HepG2 (cell line): ENCODE results near the gene TMEM107. TPM values are rescaled to one million over a fixed set of nuclear protein-coding genes. Genes with fewer than 3 reads are reported as not detected.

ENCODE experiments used
- ARNTL ChIP-seq: sonication (generic); formaldehyde crosslinking; IDR thresholded peaks from 2 replicates; pipeline ENCODE4 v1.4.0; 2020; ENCODE audit warnings: mild to moderate bottlenecking, missing genetic modification reagents
- ATM ChIP-seq: fragments of 450-650 bp; IDR thresholded peaks from 2 replicates; pipeline ENCODE4 v1.7.1; 2017; ENCODE audit warnings: mild to moderate bottlenecking, borderline replicate concordance
- FOXA1 ChIP-seq, 2 experiments: fragments of 450-650 bp in 1 of 2; sonication (generic) in 1 of 2; formaldehyde crosslinking in 1 of 2; IDR thresholded peaks; 2 replicates each; pipeline versions ENCODE4 v1.4.0 to v1.6.1; 2016 to 2020; ENCODE audit warnings: missing genetic modification reagents in 1 of 2
- JUNB ChIP-seq: sonication (generic); formaldehyde crosslinking; IDR thresholded peaks from 2 replicates; pipeline ENCODE4 v1.8.0; 2022; ENCODE audit warnings: missing genetic modification reagents, mild to moderate bottlenecking, borderline replicate concordance
- NPAS2 ChIP-seq: sonication (generic); formaldehyde crosslinking; IDR thresholded peaks from 2 replicates; pipeline ENCODE4 v1.8.0; 2022; ENCODE audit warnings: mild to moderate bottlenecking, missing genetic modification reagents, borderline replicate concordance
- PCBP1 ChIP-seq: fragments of 200-400 bp; formaldehyde crosslinking; IDR thresholded peaks from 2 replicates; pipeline ENCODE4 v1.6.1; 2017; ENCODE audit warnings: mild to moderate bottlenecking, low read depth, low read length, borderline replicate concordance
- POLR2G ChIP-seq: fragments of 200-400 bp; formaldehyde crosslinking; IDR thresholded peaks from 2 replicates; pipeline ENCODE4 v1.6.1; 2018; ENCODE audit warnings: mild to moderate bottlenecking, low read depth, low read length, moderate library complexity
- SATB2 ChIP-seq: sonication (generic); formaldehyde crosslinking; IDR thresholded peaks from 2 replicates; pipeline ENCODE4 v1.5.0; 2020; ENCODE audit warnings: missing genetic modification reagents
- TAF1 ChIP-seq: sonication (generic); formaldehyde crosslinking; IDR thresholded peaks from 2 replicates; pipeline ENCODE4 v1.4.0; 2020; ENCODE audit warnings: missing genetic modification reagents
- THAP11 ChIP-seq: IDR thresholded peaks from 2 replicates; pipeline ENCODE4 v1.6.1; 2016; ENCODE audit warnings: missing biosample characterization, missing genetic modification reagents
- ZEB1 ChIP-seq: IDR thresholded peaks from 2 replicates; pipeline ENCODE4 v1.6.1; 2012; ENCODE audit warnings: mild to moderate bottlenecking, low read depth, inconsistent platforms; ENCODE audit not compliant: insufficient replicate concordance
- ZNF547 ChIP-seq: sonication (generic); formaldehyde crosslinking; IDR thresholded peaks from 2 replicates; pipeline ENCODE4 v1.5.1; 2020; ENCODE audit warnings: mild to moderate bottlenecking, missing genetic modification reagents
- polyA plus RNA-seq, 8 experiments: library from polyadenylated mRNA; depleted of rRNA in 3 of 8; stranded (reverse) in 7 of 8; unstranded in 1 of 8; fragments of >200 nt; fragmentation: Illumina TruSeq in 4 of 8; extraction: Trizol in 4 of 8; gene quantifications; 2 replicates each; pipeline versions ENCODE4 v1.2.1 to v1.2.3, GENCODE V29; 2011 to 2016; ENCODE audit warnings: low read depth in 4 of 8, missing spikeins in 1 of 8, mixed read lengths in 1 of 8; ENCODE audit not compliant: insufficient read depth in 1 of 8
- total RNA-seq, 5 experiments: library from RNA; depleted of rRNA; stranded (reverse); fragments of >200 nt; fragmentation: Illumina TruSeq; extraction: Trizol; gene quantifications; 2 replicates each; pipeline ENCODE4 v1.2.3, GENCODE V29; 2016; ENCODE audit warnings: low read depth in 1 of 5
- TF ChIP-seq, protein P1 (sequence below): IDR thresholded peaks from 2 replicates; pipeline ENCODE4 v1.6.1; 2016; ENCODE audit warnings: mild to moderate bottlenecking, missing biosample characterization, missing genetic modification reagents
- TF ChIP-seq, protein P2 (sequence below): IDR thresholded peaks from 2 replicates; pipeline ENCODE4 v1.6.1; 2016; ENCODE audit warnings: missing biosample characterization, missing genetic modification reagents, low read depth
- TF ChIP-seq, protein P3 (sequence below): sonication (generic); formaldehyde crosslinking; IDR thresholded peaks from one replicate; pipeline ENCODE4 v1.5.1; 2020; ENCODE audit warnings: mild to moderate bottlenecking, missing genetic modification reagents; ENCODE audit errors: not compliant biosample characterization
- TF ChIP-seq, protein P4 (sequence below): sonication (generic); formaldehyde crosslinking; IDR thresholded peaks from 2 replicates; pipeline ENCODE4 v1.4.0; 2020; ENCODE audit warnings: missing genetic modification reagents

Gene TMEM107
- total and polyA plus RNA-seq, 2 of the 13 experiments (the other 11 are each of a cell fraction or from before 2014, with no cell fraction given), result 7.2 to 15.3 TPM

DNA sequence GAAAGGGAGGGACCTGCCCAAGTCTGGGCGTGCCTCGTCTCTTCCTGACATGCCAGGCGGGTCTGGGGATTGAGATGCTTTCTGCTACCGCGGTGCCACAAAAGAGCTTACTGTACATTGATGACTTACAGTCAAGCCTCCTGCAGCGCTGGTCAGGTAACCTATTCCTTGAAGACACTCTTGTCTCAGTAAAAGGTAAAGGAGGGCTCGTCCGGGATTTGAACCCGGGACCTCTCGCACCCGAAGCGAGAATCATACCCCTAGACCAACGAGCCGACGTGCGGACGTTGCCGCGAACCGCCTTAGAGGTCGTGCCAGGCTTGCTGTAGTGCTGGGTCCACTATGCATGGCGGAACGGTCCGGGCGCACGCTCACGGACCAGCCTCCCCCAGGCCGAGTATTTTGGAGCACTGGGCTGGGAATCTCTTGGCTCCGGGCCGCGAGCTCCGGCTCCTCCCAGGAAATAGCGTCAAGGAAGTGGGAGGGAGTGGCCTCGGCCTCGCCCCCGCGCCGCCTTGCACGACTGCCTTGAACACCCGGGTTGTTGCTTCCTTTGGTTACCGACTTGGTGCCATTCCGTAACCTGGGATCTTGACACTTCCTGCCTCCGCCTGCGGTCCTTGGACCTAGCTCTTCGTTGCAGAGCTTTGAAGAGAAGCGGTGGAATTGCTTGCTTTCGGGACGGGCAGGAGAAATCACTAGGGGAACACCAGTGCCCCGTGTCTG, 46.6 kb upstream of the TMEM107 start (continued):
- TF ChIP-seq, protein P1, sequence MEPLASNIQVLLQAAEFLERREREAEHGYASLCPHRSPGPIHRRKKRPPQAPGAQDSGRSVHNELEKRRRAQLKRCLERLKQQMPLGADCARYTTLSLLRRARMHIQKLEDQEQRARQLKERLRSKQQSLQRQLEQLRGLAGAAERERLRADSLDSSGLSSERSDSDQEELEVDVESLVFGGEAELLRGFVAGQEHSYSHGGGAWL (CRISPR knock-in tag), result peak; percentile 20; the same call in 1 of the 2 replicates
- TF ChIP-seq SATB2 (CRISPR knock-in tag) (no peak; the same call in 1 of the 2 replicates), NPAS2 (CRISPR knock-in tag) (no peak), ARNTL (CRISPR knock-in tag) (peak; percentile 15; the same call in 1 of the 2 replicates), POLR2G (peak; percentile 72), ATM (no peak), FOXA1 (IDR thresholded peaks at IDR 0.05) (no peak), FOXA1 (CRISPR knock-in tag; IDR thresholded peaks at IDR 0.05) (no peak), JUNB (CRISPR knock-in tag) (no peak), ZNF547 (CRISPR knock-in tag) (peak; percentile 62; the same call in 1 of the 2 replicates), TAF1 (CRISPR knock-in tag) (peak; percentile 59), ZEB1 (no peak), THAP11 (CRISPR knock-in tag) (peak; percentile 76), PCBP1 (no peak)
- TF ChIP-seq, protein P2, sequence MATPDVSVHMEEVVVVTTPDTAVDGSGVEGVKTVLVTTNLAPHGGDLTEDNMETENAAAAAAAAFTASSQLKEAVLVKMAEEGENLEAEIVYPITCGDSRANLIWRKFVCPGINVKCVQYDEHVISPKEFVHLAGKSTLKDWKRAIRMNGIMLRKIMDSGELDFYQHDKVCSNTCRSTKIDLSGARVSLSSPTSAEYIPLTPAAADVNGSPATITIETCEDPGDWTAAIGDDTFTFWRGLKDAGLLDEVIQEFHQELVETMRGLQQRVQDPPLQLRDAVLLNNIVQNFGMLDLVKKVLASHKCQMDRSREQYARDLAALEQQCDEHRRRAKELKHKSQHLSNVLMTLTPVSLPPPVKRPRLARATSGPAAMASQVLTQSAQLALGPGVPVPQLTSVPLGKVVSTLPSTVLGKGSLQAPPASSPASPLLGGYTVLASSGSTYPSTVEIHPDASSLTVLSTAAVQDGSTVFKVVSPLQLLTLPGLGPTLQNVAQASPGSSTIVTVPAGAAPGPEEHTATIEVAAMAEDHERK (CRISPR knock-in tag), result no peak
- TF ChIP-seq, protein P3, sequence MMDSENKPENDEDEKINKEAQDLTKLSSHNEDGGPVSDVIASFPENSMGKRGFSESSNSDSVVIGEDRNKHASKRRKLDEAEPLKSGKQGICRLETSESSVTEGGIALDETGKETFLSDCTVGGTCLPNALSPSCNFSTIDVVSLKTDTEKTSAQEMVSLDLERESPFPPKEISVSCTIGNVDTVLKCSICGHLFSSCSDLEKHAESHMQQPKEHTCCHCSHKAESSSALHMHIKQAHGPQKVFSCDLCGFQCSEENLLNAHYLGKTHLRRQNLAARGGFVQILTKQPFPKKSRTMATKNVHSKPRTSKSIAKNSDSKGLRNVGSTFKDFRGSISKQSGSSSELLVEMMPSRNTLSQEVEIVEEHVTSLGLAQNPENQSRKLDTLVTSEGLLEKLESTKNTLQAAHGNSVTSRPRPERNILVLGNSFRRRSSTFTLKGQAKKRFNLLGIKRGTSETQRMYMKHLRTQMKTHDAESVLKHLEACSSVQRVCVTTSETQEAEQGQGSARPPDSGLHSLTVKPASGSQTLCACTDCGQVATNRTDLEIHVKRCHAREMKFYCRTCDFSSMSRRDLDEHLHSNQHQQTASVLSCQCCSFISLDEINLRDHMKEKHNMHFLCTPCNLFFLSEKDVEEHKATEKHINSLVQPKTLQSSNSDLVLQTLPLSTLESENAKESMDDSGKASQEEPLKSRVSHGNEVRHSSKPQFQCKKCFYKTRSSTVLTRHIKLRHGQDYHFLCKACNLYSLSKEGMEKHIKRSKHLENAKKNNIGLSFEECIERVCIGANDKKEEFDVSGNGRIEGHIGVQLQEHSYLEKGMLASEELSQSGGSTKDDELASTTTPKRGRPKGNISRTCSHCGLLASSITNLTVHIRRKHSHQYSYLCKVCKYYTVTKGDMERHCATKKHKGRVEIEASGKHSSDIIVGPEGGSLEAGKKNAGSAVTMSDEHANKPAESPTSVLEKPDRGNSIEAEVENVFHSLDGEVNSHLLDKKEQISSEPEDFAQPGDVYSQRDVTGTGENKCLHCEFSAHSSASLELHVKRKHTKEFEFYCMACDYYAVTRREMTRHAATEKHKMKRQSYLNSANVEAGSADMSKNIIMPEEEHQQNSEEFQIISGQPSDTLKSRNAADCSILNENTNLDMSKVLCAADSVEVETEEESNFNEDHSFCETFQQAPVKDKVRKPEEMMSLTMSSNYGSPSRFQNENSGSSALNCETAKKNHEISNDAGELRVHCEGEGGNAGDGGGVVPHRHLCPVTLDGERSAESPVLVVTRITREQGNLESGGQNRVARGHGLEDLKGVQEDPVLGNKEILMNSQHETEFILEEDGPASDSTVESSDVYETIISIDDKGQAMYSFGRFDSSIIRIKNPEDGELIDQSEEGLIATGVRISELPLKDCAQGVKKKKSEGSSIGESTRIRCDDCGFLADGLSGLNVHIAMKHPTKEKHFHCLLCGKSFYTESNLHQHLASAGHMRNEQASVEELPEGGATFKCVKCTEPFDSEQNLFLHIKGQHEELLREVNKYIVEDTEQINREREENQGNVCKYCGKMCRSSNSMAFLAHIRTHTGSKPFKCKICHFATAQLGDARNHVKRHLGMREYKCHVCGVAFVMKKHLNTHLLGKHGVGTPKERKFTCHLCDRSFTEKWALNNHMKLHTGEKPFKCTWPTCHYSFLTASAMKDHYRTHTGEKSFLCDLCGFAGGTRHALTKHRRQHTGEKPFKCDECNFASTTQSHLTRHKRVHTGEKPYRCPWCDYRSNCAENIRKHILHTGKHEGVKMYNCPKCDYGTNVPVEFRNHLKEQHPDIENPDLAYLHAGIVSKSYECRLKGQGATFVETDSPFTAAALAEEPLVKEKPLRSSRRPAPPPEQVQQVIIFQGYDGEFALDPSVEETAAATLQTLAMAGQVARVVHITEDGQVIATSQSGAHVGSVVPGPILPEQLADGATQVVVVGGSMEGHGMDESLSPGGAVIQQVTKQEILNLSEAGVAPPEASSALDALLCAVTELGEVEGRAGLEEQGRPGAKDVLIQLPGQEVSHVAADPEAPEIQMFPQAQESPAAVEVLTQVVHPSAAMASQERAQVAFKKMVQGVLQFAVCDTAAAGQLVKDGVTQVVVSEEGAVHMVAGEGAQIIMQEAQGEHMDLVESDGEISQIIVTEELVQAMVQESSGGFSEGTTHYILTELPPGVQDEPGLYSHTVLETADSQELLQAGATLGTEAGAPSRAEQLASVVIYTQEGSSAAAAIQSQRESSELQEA, result peak; percentile 89
- TF ChIP-seq, protein P4, sequence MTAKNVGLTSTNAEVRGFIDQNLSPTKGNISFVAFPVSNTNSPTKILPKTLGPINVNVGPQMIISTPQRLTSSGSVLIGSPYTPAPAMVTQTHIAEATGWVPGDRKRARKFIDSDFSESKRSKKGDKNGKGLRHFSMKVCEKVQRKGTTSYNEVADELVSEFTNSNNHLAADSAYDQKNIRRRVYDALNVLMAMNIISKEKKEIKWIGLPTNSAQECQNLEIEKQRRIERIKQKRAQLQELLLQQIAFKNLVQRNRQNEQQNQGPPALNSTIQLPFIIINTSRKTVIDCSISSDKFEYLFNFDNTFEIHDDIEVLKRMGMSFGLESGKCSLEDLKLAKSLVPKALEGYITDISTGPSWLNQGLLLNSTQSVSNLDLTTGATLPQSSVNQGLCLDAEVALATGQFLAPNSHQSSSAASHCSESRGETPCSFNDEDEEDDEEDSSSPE (CRISPR knock-in tag), result peak; percentile 12; the same call in 1 of the 2 replicates
